ENCODE results near the gene HMGN3.

Gene HMGN3

GRCh38 chr6:79184641-79185040 lies 49.8 kb downstream of the HMGN3 start:
- no peak for DNase-seq (ENCODE audit: low read depth)

GRCh38 chr6:79184086-79184485 lies 50.4 kb downstream of the HMGN3 start:
- DNase-seq (ENCODE audit: low read depth): no peak

GRCh38 chr6:79180052-79180451 lies 54.4 kb downstream of the HMGN3 start:
- DNase-seq (ENCODE audit: low read depth): no peak

GRCh38 chr6:79173378-79173777 lies 61.1 kb downstream of the HMGN3 start:
- no peak for DNase-seq (ENCODE audit: low read depth)

GRCh38 chr6:79170959-79171358 lies 63.5 kb downstream of the HMGN3 start:
- no peak for DNase-seq (ENCODE audit: low read depth)

- no peak for DNase-seq (ENCODE audit: low read depth)
Measured at GRCh38 chr6:79170431-79170830, 64.1 kb downstream of the HMGN3 start.

- DNase-seq (ENCODE audit: low read depth): no peak
Measured at GRCh38 chr6:79168695-79168980, 65.8 kb downstream of the HMGN3 start.

- no peak for DNase-seq (ENCODE audit: low read depth)
Measured at GRCh38 chr6:79167931-79168694, 66.4 kb downstream of the HMGN3 start.

- no peak for DNase-seq (ENCODE audit: low read depth)
Measured at GRCh38 chr6:79159846-79160245, 74.6 kb downstream of the HMGN3 start.

GRCh38 chr6:79158856-79159516 lies 75.5 kb downstream of the HMGN3 start:
- no peak for DNase-seq (ENCODE audit: low read depth)

GRCh38 chr6:79157961-79158644 lies 76.4 kb downstream of the HMGN3 start:
- DNase-seq (ENCODE audit: low read depth): no peak

GRCh38 chr6:79152269-79152737 lies 82.2 kb downstream of the HMGN3 start:
- no peak for DNase-seq (ENCODE audit: low read depth)
